Caco-2 (cell line): ENCODE results near the gene MCTP2. TPM values are rescaled to one million over a fixed set of nuclear protein-coding genes. Genes with fewer than 3 reads are reported as not detected.

Experiments used
- BruUV-seq: library from RNA; stranded (reverse); fragments of 400-500 nt; replicated peaks from 2 replicates; lab custom pipeline; 2021; lab: Mats Ljungman, UMichigan
- CTCF ChIA-PET: fragments of 300-600 bp; sonication (Branson Sonifier 250); formaldehyde crosslinking; loops from one replicate; lab custom pipeline; 2022; ENCODE audit warnings: antibody characterized with exemption; lab: Charles Lee
- POLR2A ChIA-PET: fragments of 300-600 bp; sonication (Branson Sonifier 250); formaldehyde crosslinking; loops from one replicate; lab custom pipeline; 2022; ENCODE audit warnings: antibody characterized with exemption; lab: Charles Lee
- DNase-seq, 2 experiments: peaks; one replicate each; pipeline versions ENCODE4 v3.0.0 to v3.0.0-alpha.2; 2020 to 2022
- H3K27me3 ChIP-seq: replicated peaks from 2 replicates; pipeline ENCODE4 v1.6.0; 2011; ENCODE audit warnings: low read length; ENCODE audit not compliant: control insufficient read depth, insufficient read depth
- H3K36me3 ChIP-seq: 2 replicates; pipeline ENCODE4 v1.5.1; 2011; ENCODE audit warnings: low read length; ENCODE audit not compliant: control insufficient read depth, insufficient read depth
- H3K4me1 ChIP-seq: fragments of 250-450 bp; sonication (Bioruptor Pico); 2 replicates; pipeline ENCODE4 v1.5.1; 2020; ENCODE audit warnings: mild to moderate bottlenecking
- H3K4me3 ChIP-seq: 2 replicates; pipeline ENCODE4 v1.5.1; 2011; ENCODE audit warnings: low read depth, mild to moderate bottlenecking, control low read depth, low read length
- H3K9me3 ChIP-seq: fragments of 250-450 bp; sonication (Bioruptor Pico); 2 replicates; pipeline ENCODE4 v1.5.1; 2020; ENCODE audit warnings: mild to moderate bottlenecking, moderate library complexity
- H3K27ac Mint-ChIP-seq: one replicate; pipeline ENCODE4 v1.8.0; 2022; ENCODE audit warnings: mixed read lengths; ENCODE audit not compliant: unreplicated experiment
- H3K27me3 Mint-ChIP-seq: one replicate; pipeline ENCODE4 v1.8.0; 2022; ENCODE audit warnings: mixed read lengths; ENCODE audit not compliant: insufficient read depth, unreplicated experiment
- H3K36me3 Mint-ChIP-seq: one replicate; pipeline ENCODE4 v1.8.0; 2022; ENCODE audit warnings: mild to moderate bottlenecking, mixed read lengths; ENCODE audit not compliant: insufficient read depth, unreplicated experiment
- H3K4me1 Mint-ChIP-seq: one replicate; pipeline ENCODE4 v1.8.0; 2022; ENCODE audit warnings: low read depth, mixed read lengths; ENCODE audit not compliant: unreplicated experiment
- H3K4me3 Mint-ChIP-seq: one replicate; pipeline ENCODE4 v1.8.0; 2022; ENCODE audit warnings: mild to moderate bottlenecking, moderate library complexity, mixed read lengths; ENCODE audit not compliant: unreplicated experiment
- H3K9me3 Mint-ChIP-seq: one replicate; pipeline ENCODE4 v1.8.0; 2022; ENCODE audit warnings: mixed read lengths; ENCODE audit not compliant: unreplicated experiment
- CTCF ChIP-seq, 2 experiments: fragments of 200-600 bp in 1 of 2; IDR thresholded peaks; 1 replicate in 1 of 2; 2 replicates in 1 of 2; pipeline versions ENCODE4 v1.5.1 to v1.8.0; 2011 to 2022; ENCODE audit warnings: antibody characterized with exemption in 1 of 2, control low read depth in 1 of 2, inconsistent platforms in 1 of 2, low read depth in 1 of 2, low read length in 1 of 2, mild to moderate bottlenecking in 1 of 2, moderate library complexity in 1 of 2; ENCODE audit not compliant: insufficient read depth in 1 of 2, severe bottlenecking in 1 of 2, unreplicated experiment in 1 of 2
- intact Hi-C: fragments of 100-400 bp; cut with micrococcal nuclease; formaldehyde crosslinking; loops from one replicate; pipeline ENCODE4 v1.10.0; 2022; ENCODE audit not compliant: unreplicated experiment
- total RNA-seq: library from RNA; stranded (reverse); gene quantifications from 2 replicates; pipeline ENCODE4 v1.2.3, GENCODE V29; 2022

The MCTP2 gene
- total RNA-seq, 1 experiment from 2014 or later, result 9.9 TPM

DNA sequence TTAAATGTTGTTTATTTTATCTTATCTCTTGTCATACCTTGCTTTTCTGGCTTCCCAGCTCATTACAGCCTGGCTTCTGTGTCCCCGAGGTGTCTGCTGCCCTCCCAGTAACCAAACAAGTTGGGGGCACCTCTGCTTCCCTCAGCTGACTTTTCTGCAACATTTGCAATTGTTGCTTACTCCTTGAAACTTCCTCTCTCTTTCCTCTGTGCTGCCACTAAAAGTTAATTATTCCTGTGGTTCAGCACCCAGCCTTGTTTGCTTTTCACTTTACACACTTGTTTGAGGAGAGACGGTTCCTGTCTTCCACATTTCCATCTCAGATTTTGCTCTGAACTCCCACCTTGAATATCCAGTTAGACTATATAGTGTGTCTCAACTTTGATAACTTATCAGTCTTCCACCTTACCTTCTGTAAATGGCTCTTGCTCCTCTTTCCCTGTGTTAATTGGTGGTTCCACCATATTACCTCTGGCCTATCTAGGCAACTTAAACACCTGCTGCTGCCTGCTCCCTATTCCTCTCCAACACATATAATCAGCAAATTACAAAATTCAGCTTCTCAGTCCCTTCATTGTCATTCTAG lies 21.6 kb downstream of the MCTP2 start:
- Mint-ChIP-seq H3K4me3 (peak overlapping the region; percentile 1), H3K9me3 (no peaks in the 10 kb centered on the region), H3K27ac (peak overlapping the region; percentile 21), H3K4me1 (peaks cover 26% of the 10 kb centered on the region), H3K27me3 (no peaks in the 10 kb centered on the region), H3K36me3 (no peaks in the 10 kb centered on the region)
- no peaks in the 10 kb centered on the region for H3K9me3 ChIP-seq
- no peaks in the 10 kb centered on the region for H3K27me3 ChIP-seq
- peak in 1 of 2 experiments; percentile 11 for DNase-seq
- no peak overlapping the region for H3K4me3 ChIP-seq
- BruUV-seq, result no TSS peak
- peaks cover 28% of the 10 kb centered on the region for H3K4me1 ChIP-seq
- CTCF ChIA-PET, result no interaction called here
- TF ChIP-seq CTCF (IDR thresholded peaks at IDR 0.05; ENCODE audit: insufficient read depth in 1 of 2, low read depth in 1 of 2, low read length in 1 of 2, severe bottlenecking in 1 of 2, unreplicated experiment in 1 of 2), result no peak
- intact Hi-C loops, result no loop called here
- POLR2A ChIA-PET, result no interaction called here
- H3K36me3 ChIP-seq, result no peaks in the 10 kb centered on the region

- intact Hi-C loops, result no loop called here
- H3K36me3 ChIP-seq, result no peaks in the 10 kb centered on the region
- no TSS peak for BruUV-seq
- H3K27me3 ChIP-seq, result no peaks in the 10 kb centered on the region
- TF ChIP-seq CTCF (IDR thresholded peaks at IDR 0.05; ENCODE audit: insufficient read depth in 1 of 2, low read depth in 1 of 2, low read length in 1 of 2, severe bottlenecking in 1 of 2, unreplicated experiment in 1 of 2), result no peak
- Mint-ChIP-seq H3K9me3 (no peaks in the 10 kb centered on the region), H3K27ac (no peak overlapping the region), H3K36me3 (no peaks in the 10 kb centered on the region), H3K27me3 (no peaks in the 10 kb centered on the region), H3K4me1 (peaks cover 23% of the 10 kb centered on the region), H3K4me3 (no peak overlapping the region)
- no peak for DNase-seq
- ChIA-PET POLR2A (no interaction called here), CTCF (no interaction called here)
- peaks cover 23% of the 10 kb centered on the region for H3K4me1 ChIP-seq
- no peaks in the 10 kb centered on the region for H3K9me3 ChIP-seq
- H3K4me3 ChIP-seq, result no peak overlapping the region
These were observed 22.4 kb downstream of the MCTP2 start for GRCh38 chr15:94253742-94254141.

- no peaks in the 10 kb centered on the region for H3K27me3 ChIP-seq
- intact Hi-C loops, result no loop called here
- H3K27ac Mint-ChIP-seq, result no peak overlapping the region
- no peak overlapping the region for H3K4me3 Mint-ChIP-seq
- ChIA-PET CTCF (no interaction called here), POLR2A (no interaction called here)
- peaks cover 16% of the 10 kb centered on the region for H3K4me1 ChIP-seq
- H3K4me3 ChIP-seq, result no peak overlapping the region
- H3K4me1 Mint-ChIP-seq, result peaks cover 22% of the 10 kb centered on the region
- H3K9me3 Mint-ChIP-seq, result no peaks in the 10 kb centered on the region
- no peaks in the 10 kb centered on the region for H3K27me3 Mint-ChIP-seq
- no TSS peak for BruUV-seq
- H3K36me3 ChIP-seq, result no peaks in the 10 kb centered on the region
- DNase-seq, result no peak
- no peak for TF ChIP-seq CTCF (IDR thresholded peaks at IDR 0.05; ENCODE audit: insufficient read depth in 1 of 2, low read depth in 1 of 2, low read length in 1 of 2, severe bottlenecking in 1 of 2, unreplicated experiment in 1 of 2)
- H3K36me3 Mint-ChIP-seq, result no peaks in the 10 kb centered on the region
- no peaks in the 10 kb centered on the region for H3K9me3 ChIP-seq
These were observed 24.2 kb downstream of the MCTP2 start for GRCh38 chr15:94255540-94255939.
